ENCODE data around the gene ERN2. TPM values are rescaled to one million over a fixed set of nuclear protein-coding genes. Genes with fewer than 3 reads are reported as not detected.

Gene ERN2
- total RNA-seq, 6 experiments from 2014 or later = not detected

DNA sequence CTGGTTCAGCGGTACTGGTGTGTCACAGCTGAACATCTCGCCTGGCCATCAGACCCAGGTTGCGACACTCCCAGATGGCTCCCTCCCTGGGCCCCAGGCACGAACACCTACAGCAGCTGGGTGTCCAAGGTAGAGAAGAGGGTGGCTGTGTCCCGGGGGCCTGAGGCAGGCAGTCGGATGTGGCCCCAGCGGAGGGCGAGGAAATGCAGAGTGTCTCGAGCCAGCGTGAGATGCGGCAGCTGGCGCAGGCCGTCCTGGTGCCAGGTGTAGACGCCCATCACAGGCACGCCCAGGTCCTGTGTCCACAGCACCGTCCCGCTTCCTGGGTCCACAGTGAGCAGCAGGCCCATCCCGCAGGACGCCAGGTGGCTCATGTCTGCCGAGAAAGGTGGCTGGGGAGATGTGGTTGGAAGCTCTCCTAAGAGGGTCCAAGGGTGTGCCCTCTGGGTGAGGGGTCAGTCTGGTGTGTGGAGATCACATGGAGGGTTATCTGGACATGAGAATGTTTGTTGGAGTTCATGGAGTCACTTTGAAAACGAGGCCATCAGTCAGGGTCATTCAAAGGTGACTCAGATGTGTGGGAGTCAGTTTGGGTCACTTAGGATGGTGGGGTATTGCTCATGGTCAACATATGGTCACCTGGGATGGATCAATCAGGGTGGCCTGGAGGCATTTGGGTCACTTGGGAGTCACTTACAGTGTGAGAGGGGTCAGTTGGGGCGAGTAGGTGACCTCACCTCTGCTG is 8.1 kb downstream of the ERN2 start:
- Histone ChIP-seq H3K27ac (no peak overlapping the region), H3K27me3 (no peaks in the 10 kb centered on the region), H3K36me3 (no peaks in the 10 kb centered on the region), H3K4me1 (no peaks in the 10 kb centered on the region), H3K9me3 (no peaks in the 10 kb centered on the region), H3K4me3 (no peak overlapping the region)
- DNase-seq (no peak), ATAC-seq (no peak)
- WGBS (ENCODE audit: insufficient coverage, low coverage, low lambda C conversion rate, missing lambda C conversion rate) = 41% methylated on average over 2 of the region's 22 CpGs
- no peak for TF ChIP-seq POLR2A (IDR thresholded peaks at IDR 0.05)
- TF ChIP-seq, protein P1, sequence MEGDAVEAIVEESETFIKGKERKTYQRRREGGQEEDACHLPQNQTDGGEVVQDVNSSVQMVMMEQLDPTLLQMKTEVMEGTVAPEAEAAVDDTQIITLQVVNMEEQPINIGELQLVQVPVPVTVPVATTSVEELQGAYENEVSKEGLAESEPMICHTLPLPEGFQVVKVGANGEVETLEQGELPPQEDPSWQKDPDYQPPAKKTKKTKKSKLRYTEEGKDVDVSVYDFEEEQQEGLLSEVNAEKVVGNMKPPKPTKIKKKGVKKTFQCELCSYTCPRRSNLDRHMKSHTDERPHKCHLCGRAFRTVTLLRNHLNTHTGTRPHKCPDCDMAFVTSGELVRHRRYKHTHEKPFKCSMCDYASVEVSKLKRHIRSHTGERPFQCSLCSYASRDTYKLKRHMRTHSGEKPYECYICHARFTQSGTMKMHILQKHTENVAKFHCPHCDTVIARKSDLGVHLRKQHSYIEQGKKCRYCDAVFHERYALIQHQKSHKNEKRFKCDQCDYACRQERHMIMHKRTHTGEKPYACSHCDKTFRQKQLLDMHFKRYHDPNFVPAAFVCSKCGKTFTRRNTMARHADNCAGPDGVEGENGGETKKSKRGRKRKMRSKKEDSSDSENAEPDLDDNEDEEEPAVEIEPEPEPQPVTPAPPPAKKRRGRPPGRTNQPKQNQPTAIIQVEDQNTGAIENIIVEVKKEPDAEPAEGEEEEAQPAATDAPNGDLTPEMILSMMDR (IDR thresholded peaks at IDR 0.05) = no peak
- intact Hi-C loops (cut with DNase I) = no loop called here

GRCh38 chr16:23702951-23703350 is 10.1 kb downstream of the ERN2 start:
- intact Hi-C loops (cut with DNase I) = no loop called here
- ATAC-seq (no peak), DNase-seq (no peak)
- Histone ChIP-seq H3K36me3 (no peaks in the 10 kb centered on the region), H3K27ac (no peak overlapping the region), H3K9me3 (no peaks in the 10 kb centered on the region), H3K4me1 (no peaks in the 10 kb centered on the region), H3K27me3 (no peaks in the 10 kb centered on the region), H3K4me3 (no peak overlapping the region)
- TF ChIP-seq, protein P1 (IDR thresholded peaks at IDR 0.05) = no peak
- no peak for TF ChIP-seq POLR2A (IDR thresholded peaks at IDR 0.05)
- WGBS (ENCODE audit: insufficient coverage, low coverage, low lambda C conversion rate, missing lambda C conversion rate) = 49% methylated on average over 2 of the region's 2 CpGs

DNA sequence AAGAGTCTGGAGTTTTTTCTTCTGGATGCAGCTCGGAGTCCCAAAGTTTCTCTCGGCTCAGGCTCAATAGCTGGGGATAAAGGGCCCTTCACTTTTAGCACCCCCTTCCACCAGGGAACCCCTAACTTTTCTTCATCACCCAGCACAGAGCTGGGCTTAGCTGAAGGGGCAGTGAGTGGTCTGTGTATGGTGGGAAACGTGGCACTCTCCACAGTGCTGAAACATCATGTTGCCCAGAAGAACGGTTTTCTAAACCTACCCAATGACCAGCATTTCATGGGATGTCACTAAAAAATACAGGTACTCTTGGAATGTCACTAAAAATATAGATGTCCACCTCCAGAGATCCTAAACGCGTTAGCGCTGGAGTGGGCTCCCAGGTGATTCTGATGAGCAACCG is 12.0 kb downstream of the ERN2 start:
- H3K4me3 ChIP-seq = no peak overlapping the region
- H3K27me3 ChIP-seq = no peaks in the 10 kb centered on the region
- H3K9me3 ChIP-seq = no peaks in the 10 kb centered on the region
- no peak for DNase-seq
- H3K27ac ChIP-seq = no peak overlapping the region
- no peaks in the 10 kb centered on the region for H3K36me3 ChIP-seq
- WGBS (ENCODE audit: insufficient coverage, low coverage, low lambda C conversion rate, missing lambda C conversion rate) = 58% methylated on average over 7 of the region's 8 CpGs
- intact Hi-C loops (cut with DNase I) = no loop called here
- TF ChIP-seq POLR2A (IDR thresholded peaks at IDR 0.05) = no peak
- TF ChIP-seq, protein P1 (IDR thresholded peaks at IDR 0.05) = no peak
- no peak for ATAC-seq
- no peaks in the 10 kb centered on the region for H3K4me1 ChIP-seq

DNA sequence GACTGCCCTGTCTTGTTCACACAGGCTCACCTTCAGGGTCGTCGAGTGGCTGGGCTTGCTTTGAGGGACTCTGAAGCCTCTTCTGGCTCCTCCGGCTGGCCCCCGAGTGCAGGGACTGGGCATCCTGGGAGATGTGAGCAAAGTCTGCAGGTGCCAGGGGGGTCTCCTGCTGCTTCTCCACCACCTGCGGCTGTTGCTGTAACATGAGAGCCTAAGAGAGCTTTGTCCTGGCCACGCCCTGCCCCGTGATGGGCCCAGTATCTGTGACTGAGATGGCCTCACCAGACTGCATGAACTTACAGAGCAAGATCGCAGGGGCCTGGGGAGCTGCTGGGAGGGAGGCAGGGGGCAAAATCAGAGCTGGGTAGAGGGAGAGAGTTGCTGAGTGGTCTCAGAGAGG is 12.5 kb downstream of the ERN2 start:
- intact Hi-C loops (cut with DNase I) = no loop called here
- no peaks in the 10 kb centered on the region for H3K9me3 ChIP-seq
- H3K36me3 ChIP-seq = no peaks in the 10 kb centered on the region
- TF ChIP-seq POLR2A (IDR thresholded peaks at IDR 0.05) = no peak
- TF ChIP-seq, protein P1 (IDR thresholded peaks at IDR 0.05) = no peak
- DNase-seq (no peak), ATAC-seq (no peak)
- no peaks in the 10 kb centered on the region for H3K4me1 ChIP-seq
- 21% methylated on average over 6 of the region's 8 CpGs for WGBS (ENCODE audit: insufficient coverage, low coverage, low lambda C conversion rate, missing lambda C conversion rate)
- H3K27ac ChIP-seq = no peak overlapping the region
- no peak overlapping the region for H3K4me3 ChIP-seq
- H3K27me3 ChIP-seq = no peaks in the 10 kb centered on the region

All from right lobe of liver (tissue), 6 donors.